ENCODE measurements around the gene PEX16. TPM values are rescaled to one million over a fixed set of nuclear protein-coding genes. Genes with fewer than 3 reads are reported as not detected.
"Not testable (repeated sequence)": the region's sequence is repeated elsewhere in the genome, so short reads cannot be mapped to it uniquely, and the experiment has no call there.

The PEX16 gene
- total RNA-seq, 1 donor from 2014 or later: 29.1 TPM

- peak; percentile 84 for DNase-seq (ENCODE audit: low spot score)
These were observed 759 bp upstream of the PEX16 start for GRCh38 chr11:45918331-45918941.

GRCh38 chr11:45917286-45917622 lies 423 bp downstream of the PEX16 start:
- no peak for DNase-seq (ENCODE audit: low spot score)

- DNase-seq (ENCODE audit: low spot score): no peak
These were observed 2.2 kb downstream of the PEX16 start for GRCh38 chr11:45915446-45915845.

- DNase-seq (ENCODE audit: low spot score): no peak
These were observed 3.6 kb downstream of the PEX16 start for GRCh38 chr11:45913942-45914635.

GRCh38 chr11:45913514-45913913 lies 4.2 kb downstream of the PEX16 start:
- no peak for DNase-seq (ENCODE audit: low spot score)

- DNase-seq (ENCODE audit: low spot score): no peak
These were observed 7.1 kb downstream of the PEX16 start for GRCh38 chr11:45910623-45911022.

- DNase-seq (ENCODE audit: low spot score): no peak
These were observed 7.8 kb downstream of the PEX16 start for GRCh38 chr11:45909594-45910475.

GRCh38 chr11:45907911-45908370 lies 9.7 kb downstream of the PEX16 start:
- no peak for DNase-seq (ENCODE audit: low spot score)

- no peak for DNase-seq (ENCODE audit: low spot score)
These were observed 10.6 kb downstream of the PEX16 start, which contains the start of gene FREY1 for GRCh38 chr11:45906965-45907611. TSS of gene FREY1 (minus strand) at chr11:45907271. CDS start at chr11:45907245, 26 bp downstream.

GRCh38 chr11:45906096-45906682 lies 11.5 kb downstream of the PEX16 start:
- DNase-seq (ENCODE audit: low spot score): no peak

GRCh38 chr11:45905576-45905975 lies 12.1 kb downstream of the PEX16 start:
- DNase-seq (ENCODE audit: low spot score): not testable (repeated sequence)

GRCh38 chr11:45905095-45905494 lies 12.6 kb downstream of the PEX16 start:
- DNase-seq (ENCODE audit: low spot score): no peak

- no peak for DNase-seq (ENCODE audit: low spot score)
These were observed 13.3 kb downstream of the PEX16 start for GRCh38 chr11:45904309-45904915.

GRCh38 chr11:45902452-45903380 lies 15.0 kb downstream of the PEX16 start:
- DNase-seq (ENCODE audit: low spot score): no peak

- no peak for DNase-seq (ENCODE audit: low spot score)
These were observed 16.1 kb downstream of the PEX16 start for GRCh38 chr11:45901626-45902025.

- DNase-seq (ENCODE audit: low spot score): no peak
These were observed 16.6 kb downstream of the PEX16 start for GRCh38 chr11:45900916-45901617.

GRCh38 chr11:45900175-45900800 lies 17.4 kb downstream of the PEX16 start:
- DNase-seq (ENCODE audit: low spot score): not testable (repeated sequence)

- DNase-seq (ENCODE audit: low spot score): peak; percentile 84
These were observed 18.1 kb downstream of the PEX16 start for GRCh38 chr11:45899448-45900174.
